AG08395 (cell line): ENCODE results near the gene TTC24.
"Not testable (repeated sequence)": the region's sequence is repeated elsewhere in the genome, so short reads cannot be mapped to it uniquely, and the experiment has no call there.

Experiments
- DNase-seq: peaks from one replicate; pipeline ENCODE4 v3.0.0; 2012; ENCODE audit warnings: mixed read lengths, low spot score

Gene TTC24

DNA sequence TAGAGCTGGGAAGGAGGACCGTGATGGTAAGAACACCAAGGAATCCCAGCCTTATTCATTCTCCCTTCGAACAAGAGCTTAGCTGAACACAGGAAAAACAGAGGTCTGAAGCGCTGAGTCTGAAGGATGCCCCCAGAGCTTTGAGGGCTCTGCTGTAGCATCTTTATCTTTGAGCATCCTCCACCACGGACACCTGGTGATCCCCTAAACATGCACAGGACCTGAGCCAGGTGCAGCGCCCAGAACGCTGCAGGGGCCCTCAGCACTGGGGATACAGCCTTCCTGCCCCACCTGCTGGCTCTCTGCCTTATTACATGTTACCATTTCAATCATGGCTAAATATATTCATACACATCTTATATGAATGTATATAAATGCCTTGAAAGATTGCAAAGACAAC, 29.5 kb downstream of the TTC24 start:
- DNase-seq: no peak

DNA sequence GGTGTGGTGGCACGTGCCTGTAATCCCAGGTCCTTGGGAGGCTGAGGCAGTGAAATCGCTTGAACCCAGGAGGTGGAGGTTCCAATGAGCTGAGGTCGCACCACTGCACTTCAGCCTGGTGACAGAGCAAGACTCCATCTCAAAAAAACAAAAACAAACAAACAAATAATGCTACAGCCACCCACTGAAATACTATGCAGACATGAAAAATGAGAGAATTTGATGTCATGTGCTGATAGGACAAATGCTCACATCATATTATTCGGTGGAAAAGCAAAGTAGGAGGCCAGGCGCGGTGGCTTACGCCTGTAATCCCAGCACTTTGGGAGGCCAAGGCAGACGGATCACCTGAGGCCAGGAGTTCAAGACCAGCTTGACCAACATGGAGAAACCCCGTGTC, 30.5 kb downstream of the TTC24 start:
- DNase-seq: not testable (repeated sequence)

DNA sequence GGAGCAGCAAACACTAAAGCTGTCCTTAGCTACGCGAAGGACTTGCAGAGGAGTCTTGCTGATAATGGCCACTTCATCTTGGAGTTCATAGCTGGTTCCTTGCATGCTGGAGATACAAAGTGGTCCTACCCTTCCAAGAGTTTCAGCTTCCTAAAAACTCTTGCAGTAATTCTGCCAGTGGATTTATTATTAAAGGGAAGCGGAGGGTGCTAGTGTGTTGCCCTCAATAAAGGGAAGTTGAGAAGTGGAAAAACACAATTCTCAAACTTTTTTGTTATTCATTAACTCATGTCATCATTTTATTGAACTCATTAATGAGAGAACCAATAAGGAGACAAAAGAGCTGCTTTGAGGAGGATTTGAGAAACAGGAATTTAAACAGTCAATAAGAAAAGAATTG, 33.1 kb downstream of the TTC24 start:
- DNase-seq: no peak

DNA sequence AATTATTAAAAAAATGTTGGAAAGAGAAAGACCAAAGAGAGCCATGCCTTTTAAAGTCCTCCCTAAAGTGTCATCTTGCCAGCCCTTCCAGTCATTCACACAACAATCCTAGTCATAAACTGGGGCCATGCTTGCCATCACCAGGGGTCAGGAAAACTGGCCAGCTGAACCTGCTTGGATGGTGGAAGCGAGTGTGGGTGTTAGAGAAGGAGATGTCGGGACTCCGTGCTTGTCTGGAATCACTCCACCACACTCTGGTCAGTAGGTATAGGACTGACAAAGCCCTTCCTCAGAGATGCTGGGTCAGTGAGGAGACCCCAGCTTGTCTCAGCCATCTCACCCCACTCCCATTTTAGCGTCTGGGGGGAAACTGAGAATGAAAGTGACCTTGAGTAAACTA, 36.4 kb downstream of the TTC24 start:
- DNase-seq: no peak

DNA sequence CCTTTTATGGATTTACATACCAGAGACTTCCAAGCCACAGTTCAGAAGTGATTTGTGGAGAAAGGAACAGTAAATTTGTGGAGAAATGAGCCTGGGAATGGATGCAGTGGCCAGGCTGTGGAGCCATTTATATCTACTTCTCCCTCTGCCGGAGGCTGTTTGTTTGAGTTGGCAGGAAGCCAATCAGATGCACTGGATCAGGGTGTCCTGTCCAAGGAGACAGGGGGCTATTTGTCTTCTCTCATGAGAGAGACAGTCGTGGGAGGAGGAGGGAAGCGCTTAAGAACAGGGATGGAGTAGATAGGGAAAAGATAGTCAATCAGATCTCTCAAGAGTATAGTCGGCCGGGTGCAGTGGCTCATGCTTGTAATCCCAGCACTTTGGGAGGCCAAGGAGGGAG, 36.9 kb downstream of the TTC24 start:
- peak; percentile 26 for DNase-seq

DNA sequence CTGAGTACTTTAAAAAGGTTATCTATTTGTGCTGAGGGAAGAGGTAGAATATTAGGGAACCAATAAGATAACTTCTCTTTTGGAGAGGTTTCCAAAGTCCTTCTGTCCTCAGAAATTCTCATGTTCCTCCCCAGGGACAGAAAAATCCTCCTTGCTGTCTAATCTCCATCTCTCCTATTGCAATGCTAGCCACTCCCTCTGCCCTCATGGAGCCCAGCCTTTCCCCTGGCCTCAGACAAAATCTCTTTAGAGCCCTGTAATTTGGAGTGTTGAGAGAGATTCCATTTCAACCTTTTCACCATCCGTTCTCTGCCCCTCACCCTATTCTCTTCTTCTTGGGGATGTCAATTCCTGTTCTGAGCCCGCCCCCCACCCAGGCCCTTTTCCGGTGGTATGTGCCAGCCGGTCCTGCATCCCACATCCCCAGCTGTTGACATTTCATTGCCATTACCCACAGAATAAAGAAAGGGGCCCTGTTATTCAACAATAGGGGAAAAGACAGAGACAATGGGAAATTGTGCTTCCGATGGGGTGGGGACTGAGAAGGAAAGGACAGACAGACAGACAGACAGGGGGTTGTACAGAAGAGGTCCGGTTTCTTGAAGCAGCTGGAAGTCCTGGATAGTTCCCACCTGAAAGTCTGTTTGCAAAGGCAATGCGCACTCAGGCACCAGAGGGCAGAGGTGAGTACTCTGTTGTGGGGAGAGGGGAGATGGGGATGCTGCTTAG, 39.5 kb downstream of the TTC24 start, which contains the start of gene HAPLN2:
HAPLN2 (plus strand) TSS at position 563 of the 729 bp plus-strand sequence. CDS start 4,076 bp downstream, outside the sequence.
- DNase-seq: no peak

DNA sequence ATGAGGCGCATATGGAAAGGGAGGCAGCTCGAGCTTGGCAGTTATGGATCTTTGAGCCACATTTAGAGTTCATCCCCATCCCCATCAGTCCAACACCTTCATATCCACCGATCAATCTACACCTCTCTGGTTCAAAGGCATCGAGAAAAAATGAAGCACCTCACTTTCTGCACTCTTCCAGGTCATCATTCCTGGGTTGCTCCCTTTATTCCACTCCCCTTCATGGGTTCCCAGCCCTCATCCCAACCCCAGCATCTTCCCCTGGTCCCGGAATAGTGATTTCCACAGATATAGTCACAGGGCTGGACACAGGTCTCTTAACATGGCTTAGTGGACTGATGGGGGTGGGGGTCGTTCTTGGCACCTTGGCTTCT, 40.0 kb downstream of the TTC24 start:
- DNase-seq: no peak

DNA sequence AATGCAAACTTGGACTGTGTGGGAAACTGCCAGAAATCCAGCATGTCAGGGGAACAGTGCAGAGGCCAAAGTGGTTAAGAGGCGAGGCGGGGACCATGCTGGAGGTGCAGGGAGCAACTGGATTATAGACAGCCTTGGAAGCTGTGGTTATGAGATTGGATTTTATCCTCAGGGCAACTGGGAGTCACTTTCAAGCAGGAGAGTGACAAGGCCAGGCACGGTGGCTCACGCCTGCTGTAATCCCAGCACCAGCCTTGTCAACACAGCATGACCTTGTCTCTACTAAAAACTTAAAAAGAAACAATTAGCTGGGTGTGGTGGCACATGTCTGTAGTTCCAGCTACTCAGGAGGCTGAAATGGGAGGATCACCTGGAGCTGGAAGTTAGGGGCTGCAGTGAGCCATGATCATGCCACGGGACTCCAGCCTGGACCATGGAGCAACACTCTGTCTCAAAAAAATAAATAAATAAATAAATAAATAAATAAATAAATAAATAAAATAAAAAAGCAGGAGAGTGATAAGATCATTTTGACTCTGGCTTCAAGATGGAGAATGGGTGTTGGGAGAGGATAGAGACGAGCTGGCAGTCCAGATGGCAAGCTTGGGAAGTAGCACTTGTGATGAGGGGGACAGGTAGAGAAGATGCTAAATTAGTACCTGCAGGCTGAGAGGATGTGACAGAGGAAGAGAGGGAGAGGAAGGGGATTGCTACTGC, 43.2 kb downstream of the TTC24 start:
- DNase-seq: no peak

DNA sequence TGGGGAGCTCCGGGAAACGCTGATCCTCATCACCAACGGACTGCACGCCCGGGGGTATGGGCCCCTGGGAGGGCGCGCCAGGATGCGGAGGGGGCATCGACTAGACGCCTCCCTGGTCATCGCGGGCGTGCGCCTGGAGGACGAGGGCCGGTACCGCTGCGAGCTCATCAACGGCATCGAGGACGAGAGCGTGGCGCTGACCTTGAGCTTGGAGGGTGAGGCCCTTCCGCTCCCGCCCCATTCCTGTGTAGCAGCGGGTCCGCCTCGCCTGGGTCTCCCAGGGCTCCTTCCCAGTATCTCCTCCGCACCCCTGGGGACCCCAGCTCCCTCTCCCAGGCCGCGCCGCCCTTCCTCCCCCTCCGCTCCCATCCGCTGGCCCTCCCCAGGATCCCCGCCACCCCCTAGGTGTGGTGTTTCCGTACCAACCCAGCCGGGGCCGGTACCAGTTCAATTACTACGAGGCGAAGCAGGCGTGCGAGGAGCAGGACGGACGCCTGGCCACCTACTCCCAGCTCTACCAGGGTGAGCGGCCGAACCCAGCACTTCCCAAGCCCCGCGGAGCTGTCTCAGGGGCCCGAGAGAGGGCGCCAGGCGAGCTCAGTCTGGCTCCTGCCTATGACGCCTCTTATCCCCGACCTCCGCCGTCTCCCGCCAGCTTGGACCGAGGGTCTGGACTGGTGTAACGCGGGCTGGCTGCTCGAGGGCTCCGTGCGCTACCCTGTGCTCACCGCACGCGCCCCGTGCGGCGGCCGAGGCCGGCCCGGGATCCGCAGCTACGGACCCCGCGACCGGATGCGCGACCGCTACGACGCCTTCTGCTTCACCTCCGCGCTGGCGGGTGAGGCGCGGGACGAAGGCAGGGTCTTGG, 44.7 kb downstream of the TTC24 start:
- no peak for DNase-seq

DNA sequence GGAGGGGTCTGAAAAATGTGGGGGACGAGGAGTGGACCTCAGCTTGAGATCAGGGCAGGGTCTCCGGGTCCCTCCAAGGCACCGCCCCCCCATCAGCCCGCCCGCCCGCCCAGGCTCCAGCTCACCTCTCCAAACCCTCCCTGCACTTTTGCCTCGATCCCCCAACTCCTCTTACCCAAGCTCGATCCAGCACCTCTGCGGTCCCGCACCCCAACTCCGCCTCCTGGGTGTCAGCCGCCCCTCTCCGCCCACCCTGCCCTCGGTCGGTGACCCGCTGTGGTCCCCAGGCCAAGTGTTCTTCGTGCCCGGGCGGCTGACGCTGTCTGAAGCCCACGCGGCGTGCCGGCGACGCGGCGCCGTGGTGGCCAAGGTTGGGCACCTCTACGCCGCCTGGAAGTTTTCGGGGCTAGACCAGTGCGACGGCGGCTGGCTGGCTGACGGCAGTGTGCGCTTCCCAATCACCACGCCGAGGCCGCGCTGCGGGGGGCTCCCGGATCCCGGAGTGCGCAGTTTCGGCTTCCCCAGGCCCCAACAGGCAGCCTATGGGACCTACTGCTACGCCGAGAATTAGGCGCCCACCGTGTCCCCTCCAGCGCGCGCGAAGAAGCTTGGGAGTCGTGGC, 45.4 kb downstream of the TTC24 start:
- DNase-seq: no peak

DNA sequence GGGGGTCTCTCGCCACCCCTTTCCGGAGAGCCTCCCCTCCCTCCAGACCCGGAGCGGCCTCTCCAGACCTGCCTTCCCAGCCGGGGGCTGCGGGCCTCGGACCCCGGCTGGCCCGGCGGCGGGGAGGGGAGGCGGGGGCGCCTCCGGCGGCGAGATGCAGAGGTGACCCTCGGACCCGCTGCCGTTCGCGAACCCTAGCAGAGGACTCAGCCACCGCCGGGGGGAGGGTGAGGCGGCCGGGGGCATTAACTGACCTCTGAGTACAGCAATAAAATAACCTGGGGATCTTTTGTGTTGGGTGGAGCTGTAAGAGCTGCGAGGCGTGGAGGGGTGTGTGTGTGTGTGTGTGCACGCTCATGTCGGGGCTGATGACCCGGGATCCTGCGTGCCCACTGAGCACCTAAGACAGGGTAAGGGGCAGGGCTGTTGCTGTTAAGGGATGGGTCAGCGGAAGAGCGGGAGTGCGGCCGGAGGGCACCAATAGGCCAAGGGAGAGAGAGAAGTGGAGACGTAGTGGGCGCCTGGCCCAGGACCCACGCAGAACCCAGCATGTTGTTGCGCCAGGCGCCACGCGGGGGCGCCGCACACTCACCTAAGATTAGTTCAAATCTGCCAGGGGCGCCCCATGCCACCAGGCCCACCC, 46.0 kb downstream of the TTC24 start:
- DNase-seq: peak; percentile 42

DNA sequence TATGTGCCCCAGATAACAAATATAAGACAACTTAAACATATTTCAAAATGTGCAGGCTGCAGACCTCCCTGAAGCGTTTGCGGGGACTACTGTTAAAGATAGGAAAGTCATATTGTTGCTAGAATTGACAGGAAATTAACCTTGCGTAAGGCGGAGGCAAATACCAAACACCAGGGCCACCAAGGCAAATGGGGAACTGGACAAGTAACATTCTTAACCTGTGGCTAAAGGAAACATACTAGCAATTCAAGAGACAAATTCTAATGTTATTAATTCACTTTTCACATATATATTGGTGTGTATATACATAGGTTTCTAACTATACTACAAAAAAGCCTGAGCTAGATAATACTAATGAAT, 46.5 kb downstream of the TTC24 start:
- no peak for DNase-seq

DNA sequence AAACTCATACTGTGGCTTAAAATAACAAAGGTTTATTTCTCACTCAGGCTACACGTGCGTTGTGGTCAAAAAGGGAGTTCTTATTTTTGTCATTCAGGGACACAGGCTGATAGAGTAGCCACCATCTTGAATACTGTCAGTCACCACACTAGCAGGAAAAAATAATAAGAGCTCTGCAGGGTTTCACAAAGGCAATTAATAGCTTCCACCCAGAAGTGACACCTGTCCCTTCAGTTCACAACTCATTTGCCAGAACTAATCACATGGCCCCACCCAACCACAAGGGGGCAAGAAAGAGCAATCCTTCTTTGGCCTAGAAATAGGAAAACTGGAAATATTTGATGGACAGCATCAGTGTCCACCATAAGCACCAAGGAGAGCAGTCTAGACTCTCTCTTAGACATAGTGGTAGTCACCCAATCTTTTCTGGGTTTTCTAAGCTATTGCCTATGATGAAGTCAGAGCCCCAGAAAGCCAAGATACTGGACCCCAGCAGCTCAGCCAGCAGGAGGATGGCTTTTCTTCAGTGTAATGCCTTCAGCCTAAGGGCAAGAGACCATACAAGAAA, 47.9 kb downstream of the TTC24 start:
- peak; percentile 47 for DNase-seq

DNA sequence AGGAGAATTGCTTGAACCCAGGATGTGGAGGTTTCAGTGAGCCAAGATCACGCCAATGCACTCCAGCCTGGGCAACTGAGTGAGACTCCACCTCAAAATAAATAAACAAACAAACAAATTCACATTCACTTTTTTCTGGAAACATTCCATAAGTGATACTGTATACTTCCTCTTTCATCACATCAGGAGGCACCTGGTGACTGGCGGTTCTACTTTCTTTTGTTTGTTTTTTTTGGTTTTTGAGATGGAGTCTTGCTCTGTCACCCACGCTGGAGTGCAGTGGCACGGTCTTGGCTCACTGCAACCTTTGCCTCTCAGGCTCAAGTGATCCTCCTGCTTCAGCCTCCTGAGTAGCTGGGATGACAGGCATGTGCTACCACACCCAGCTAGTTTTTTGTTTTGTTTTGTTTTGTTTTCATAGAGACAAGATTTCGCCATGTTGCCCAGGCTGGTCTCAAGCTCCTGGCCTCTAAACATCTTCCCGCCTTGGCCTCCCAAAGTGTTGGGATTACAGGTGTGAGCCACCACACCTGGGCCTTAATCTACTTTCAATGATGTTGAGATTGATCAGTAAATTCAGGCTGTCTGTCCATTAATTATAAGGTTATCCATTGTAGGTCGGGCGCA, 50.4 kb downstream of the TTC24 start:
- no peak for DNase-seq

DNA sequence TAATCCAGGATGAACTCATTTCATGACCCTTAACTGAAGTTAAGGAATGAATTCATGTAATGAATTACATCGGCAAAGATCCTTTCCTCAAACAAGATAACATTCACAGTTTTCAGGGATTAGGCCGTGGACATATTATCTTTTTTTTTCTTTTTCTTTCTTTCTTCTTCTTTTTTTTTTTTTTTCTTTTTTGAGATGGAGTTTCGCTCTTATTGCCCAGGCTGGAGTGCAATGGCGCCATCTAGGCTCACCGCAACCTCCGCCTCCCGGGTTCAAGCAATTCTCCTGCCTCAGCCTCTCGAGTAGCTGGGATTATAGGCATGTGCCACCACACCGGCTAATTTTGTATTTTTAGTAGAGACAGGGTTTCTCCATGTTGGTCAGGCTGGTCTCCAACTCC, 51.6 kb downstream of the TTC24 start:
- DNase-seq: not testable (repeated sequence)

DNA sequence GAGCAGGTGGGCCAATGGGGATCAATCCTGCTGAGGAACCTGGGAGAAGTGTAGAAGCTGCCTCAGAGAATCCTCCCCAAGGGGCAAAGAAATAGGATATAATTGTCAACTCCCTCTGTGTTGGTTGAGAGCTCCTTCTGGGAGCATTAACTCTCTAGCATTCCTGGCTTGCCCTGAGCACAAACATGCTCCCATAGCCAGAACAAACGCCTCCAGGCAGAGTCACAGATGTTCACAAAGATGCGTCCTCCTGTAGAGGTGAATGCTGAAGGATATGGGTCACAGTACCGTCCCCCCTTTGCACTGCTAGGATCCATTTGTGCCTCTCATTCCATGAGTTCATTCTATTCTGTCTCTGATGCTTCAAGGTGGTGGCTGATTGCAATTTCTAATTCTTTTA, 52.8 kb downstream of the TTC24 start:
- DNase-seq: no peak
